ENCODE data around the gene FAM167B. TPM values are rescaled to one million over a fixed set of nuclear protein-coding genes. Genes with fewer than 3 reads are reported as not detected.

Gene FAM167B
- total and polyA plus RNA-seq, 10 donors, result 0.54 to 2.7 (median 1.4) TPM; not detected in 1

DNA sequence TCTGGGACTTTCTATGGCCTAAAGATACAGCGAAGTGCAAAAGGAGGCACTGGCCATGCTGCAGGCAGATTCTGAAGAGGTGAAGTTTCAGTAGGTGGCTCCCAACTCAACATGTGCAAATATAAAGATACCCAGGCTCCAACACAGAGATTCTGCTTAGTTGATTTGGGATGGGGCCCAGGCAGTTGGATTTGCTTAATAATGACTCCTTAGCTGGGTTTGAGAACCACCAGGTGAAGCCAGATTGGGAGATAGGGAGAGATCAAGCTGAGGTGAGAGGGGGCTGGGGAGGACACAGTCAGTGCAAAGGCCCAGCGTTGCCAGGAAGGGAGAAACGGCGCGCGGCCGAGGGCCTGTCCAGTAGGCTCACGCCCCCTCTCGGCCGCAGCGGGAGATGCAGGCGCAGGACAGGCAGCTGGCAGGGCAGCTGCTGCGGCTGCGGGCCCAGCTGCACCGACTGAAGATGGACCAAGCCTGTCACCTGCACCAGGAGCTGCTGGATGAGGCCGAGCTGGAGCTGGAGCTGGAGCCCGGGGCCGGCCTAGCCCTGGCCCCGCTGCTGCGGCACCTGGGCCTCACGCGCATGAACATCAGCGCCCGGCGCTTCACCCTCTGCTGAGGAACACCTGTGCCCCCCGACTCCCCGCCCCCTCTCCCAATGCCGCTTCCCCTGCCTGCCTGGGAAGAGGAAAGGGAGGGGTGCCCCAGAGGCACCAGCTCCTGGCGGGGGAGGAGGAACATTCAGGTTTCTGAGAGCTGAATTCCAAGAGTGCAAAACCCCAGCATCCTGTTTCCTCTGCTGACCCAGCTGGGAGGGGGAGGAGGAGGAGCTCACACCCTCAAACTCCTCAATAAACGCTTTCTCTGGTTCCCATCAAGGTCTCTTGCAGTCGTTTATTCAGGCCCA lies 1.2 kb downstream of the FAM167B start:
- DNase-seq, result peak; percentile 97
- Histone ChIP-seq H3K9me3 (no peaks in the 10 kb centered on the region), H3K4me1 (peaks cover 35 to 74% (median 64%) of the 10 kb centered on the region in 6 donors), H3K36me3 (no peaks in the 10 kb centered on the region), H3K27me3 (replicated peaks in 1 of 7) (no peaks in the 10 kb centered on the region), H3K4me3 (peak overlapping the region in 5 of 8 donors; percentile 6 to 60 (median 29)), H3K27ac (peak overlapping the region; percentile 49 to 96 (median 90))
- intact Hi-C loops (cut with DNase I; ENCODE audit: low total_unique reads), result no loop called here
- WGBS, 5 donors, result 4 to 8% (median 6%) methylated on average over 21 to 31 of the region's 31 CpGs
- TF ChIP-seq POLR2A (IDR thresholded peaks at IDR 0.05) (no peak), CTCF (IDR thresholded peaks at IDR 0.05 in 8 of 11, conservative IDR thresholded peaks at IDR 0.05 in 3 of 11) (peak; percentile 82 to 97 (median 94)), POLR2AphosphoS5 (IDR thresholded peaks at IDR 0.05) (peak; percentile 78 to 84 (median 83))

DNA sequence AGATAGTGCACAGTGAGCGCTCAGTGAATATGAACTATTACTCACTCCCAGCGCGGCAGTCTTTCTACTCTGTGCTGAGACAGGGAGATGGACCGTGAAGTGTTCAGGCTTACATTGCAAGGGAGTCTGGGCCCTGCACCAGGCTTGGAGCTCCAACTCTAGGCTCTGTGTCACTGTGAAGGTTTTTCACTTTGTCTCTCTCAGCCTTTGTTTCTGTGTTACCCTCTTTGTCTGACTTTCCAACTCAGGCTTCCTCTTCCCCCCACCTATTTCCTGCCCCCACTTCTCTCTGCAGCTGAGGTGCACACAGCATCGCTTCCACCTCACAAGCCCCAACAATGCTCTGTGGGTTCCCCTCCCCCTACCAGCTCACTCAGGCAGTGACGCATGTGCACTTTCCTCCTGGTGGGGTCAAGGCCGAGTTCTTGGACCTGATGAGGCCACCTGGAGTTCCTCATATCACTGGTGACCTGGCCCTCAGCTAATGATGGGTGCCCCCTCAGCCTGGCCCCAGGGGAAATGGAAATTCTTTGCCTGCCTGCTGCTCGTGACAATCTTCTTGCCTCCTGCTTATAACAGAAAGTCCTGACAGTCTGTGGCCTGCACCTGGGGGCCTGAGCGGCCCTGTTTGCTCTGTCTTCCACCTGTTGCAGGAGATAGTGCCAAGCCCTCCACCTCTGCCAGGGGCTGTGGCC lies 3.0 kb downstream of the FAM167B start:
- peak overlapping the region; percentile 71 to 96 (median 90) for H3K27ac ChIP-seq
- peaks cover 35 to 91% (median 80%) of the 10 kb centered on the region in 6 donors for H3K4me1 ChIP-seq
- H3K27me3 ChIP-seq (replicated peaks in 1 of 7), result no peaks in the 10 kb centered on the region
- intact Hi-C loops (cut with DNase I; ENCODE audit: low total_unique reads), result no loop called here
- 11 to 24% (median 18%) methylated on average over 8 to 9 of the region's 9 CpGs for WGBS, 5 donors
- TF ChIP-seq POLR2A (IDR thresholded peaks at IDR 0.05) (peak in 1 of 3 donors; percentile 26), POLR2AphosphoS5 (IDR thresholded peaks at IDR 0.05) (peak in 2 of 3 donors; percentile 82 to 88), CTCF (IDR thresholded peaks at IDR 0.05 in 8 of 11, conservative IDR thresholded peaks at IDR 0.05 in 3 of 11) (no peak)
- peak; percentile 94 for DNase-seq
- peak overlapping the region in 4 of 8 donors; percentile 10 to 71 (median 44) for H3K4me3 ChIP-seq
- no peaks in the 10 kb centered on the region for H3K9me3 ChIP-seq
- no peaks in the 10 kb centered on the region for H3K36me3 ChIP-seq

- no peaks in the 10 kb centered on the region for H3K36me3 ChIP-seq
- DNase-seq, result peak; percentile 93
- TF ChIP-seq POLR2A (IDR thresholded peaks at IDR 0.05) (no peak), POLR2AphosphoS5 (IDR thresholded peaks at IDR 0.05) (peak; percentile 77 to 89 (median 86)), CTCF (IDR thresholded peaks at IDR 0.05 in 8 of 11, conservative IDR thresholded peaks at IDR 0.05 in 3 of 11) (no peak)
- no peaks in the 10 kb centered on the region for H3K9me3 ChIP-seq
- peaks cover 38 to 100% (median 86%) of the 10 kb centered on the region in 6 donors for H3K4me1 ChIP-seq
- no peaks in the 10 kb centered on the region for H3K27me3 ChIP-seq (replicated peaks in 1 of 7)
- H3K27ac ChIP-seq, result peak within 1 kb of the TSS; percentile 71 to 96 (median 90)
- intact Hi-C loops (cut with DNase I; ENCODE audit: low total_unique reads), result no loop called here
- WGBS, 5 donors, result 40 to 50% (median 49%) methylated on average over 19 to 25 of the region's 25 CpGs
- peak within 1 kb of the TSS; percentile 28 to 71 (median 42) for H3K4me3 ChIP-seq
These were observed 4.1 kb downstream of the FAM167B start, which contains the start of gene LCK for GRCh38 chr1:32250893-32251716. LCK (plus strand) TSS chr1:32251265; CDS start chr1:32274330, 23,065 bp downstream.
